MCF 10A (cell line): ENCODE measurements around the gene FAM217B. TPM values are rescaled to one million over a fixed set of nuclear protein-coding genes. Genes with fewer than 3 reads are reported as not detected.

Experiments
- BruUV-seq: library from RNA; stranded (reverse); fragments of 400-500 nt; replicated peaks from 2 replicates; lab custom pipeline; 2021; lab: Mats Ljungman, UMichigan
- CTCF ChIA-PET: fragments of 300-600 bp; sonication (Branson Sonifier 250); formaldehyde crosslinking; extraction: SDS; loops from one replicate; lab custom pipeline; 2021; ENCODE audit warnings: antibody characterized with exemption, inconsistent platforms; lab: Yijun Ruan, JAX
- POLR2A ChIA-PET: fragments of 300-600, 350-650 bp; sonication (Branson Sonifier 250); formaldehyde crosslinking; extraction: SDS; loops from one replicate; lab custom pipeline; 2020; ENCODE audit warnings: antibody characterized with exemption, inconsistent platforms; lab: Yijun Ruan, JAX
- DNase-seq: peaks from one replicate; pipeline ENCODE4 v3.0.0-alpha.2; 2018; ENCODE audit not compliant: unreplicated experiment
- H3K27ac Mint-ChIP-seq: one replicate; pipeline ENCODE4 v1.8.0; 2022; ENCODE audit warnings: mild to moderate bottlenecking, low read depth, mixed read lengths; ENCODE audit not compliant: unreplicated experiment
- H3K27me3 Mint-ChIP-seq: one replicate; pipeline ENCODE4 v1.8.0; 2022; ENCODE audit warnings: mixed read lengths; ENCODE audit not compliant: insufficient read depth, unreplicated experiment
- H3K36me3 Mint-ChIP-seq: one replicate; pipeline ENCODE4 v1.8.0; 2022; ENCODE audit warnings: mild to moderate bottlenecking, moderate library complexity, mixed read lengths; ENCODE audit not compliant: insufficient read depth, unreplicated experiment
- H3K4me1 Mint-ChIP-seq: one replicate; pipeline ENCODE4 v1.8.0; 2022; ENCODE audit warnings: mixed read lengths; ENCODE audit not compliant: insufficient read depth, unreplicated experiment
- H3K4me3 Mint-ChIP-seq: one replicate; pipeline ENCODE4 v1.8.0; 2022; ENCODE audit warnings: mild to moderate bottlenecking, moderate library complexity, mixed read lengths; ENCODE audit not compliant: unreplicated experiment
- H3K9me3 Mint-ChIP-seq: one replicate; pipeline ENCODE4 v1.8.0; 2022; ENCODE audit warnings: mixed read lengths; ENCODE audit not compliant: unreplicated experiment
- CTCF ChIP-seq: fragments of 200-600 bp; IDR thresholded peaks from one replicate; pipeline ENCODE4 v1.8.0; 2022; ENCODE audit warnings: antibody characterized with exemption, mild to moderate bottlenecking; ENCODE audit not compliant: unreplicated experiment
- intact Hi-C: fragments of 100-400 bp; cut with micrococcal nuclease; formaldehyde crosslinking; loops from 2 replicates; pipeline ENCODE4 v1.14.1; 2022
- total RNA-seq: library from RNA; stranded (reverse); gene quantifications from 2 replicates; pipeline ENCODE4 v1.2.3, GENCODE V29; 2022

The FAM217B gene
- total RNA-seq, 1 experiment from 2014 or later = 5.6 TPM

- H3K9me3 Mint-ChIP-seq = no peaks in the 10 kb centered on the region
- no peak for TF ChIP-seq CTCF
- H3K4me3 Mint-ChIP-seq = no peak overlapping the region
- no peak overlapping the region for H3K27ac Mint-ChIP-seq
- H3K27me3 Mint-ChIP-seq = no peaks in the 10 kb centered on the region
- CTCF ChIA-PET = interaction anchor here (0.6 to 22.6 kb wide), 7 partner anchors 9 to 314 kb away, joined by 3 to 360 read pairs (median 6); no protein-coding TSS in a partner anchor
- intact Hi-C loops = loop anchor here (5.0 kb wide), 3 partner anchors 192 to 317 kb away; no protein-coding TSS in a partner anchor
- BruUV-seq = no TSS peak
- POLR2A ChIA-PET = interaction anchor here (1.8 kb wide), 1 partner anchor 9 kb away, joined by 6 read pairs; no protein-coding TSS in a partner anchor
- peaks cover 11% of the 10 kb centered on the region for H3K4me1 Mint-ChIP-seq
- H3K36me3 Mint-ChIP-seq = peaks cover 29% of the 10 kb centered on the region
- DNase-seq = no peak
Measured at GRCh38 chr20:59945175-59945574, 5.0 kb downstream of the FAM217B start.

- Mint-ChIP-seq H3K4me1 (peaks cover 11% of the 10 kb centered on the region), H3K9me3 (no peaks in the 10 kb centered on the region), H3K27ac (peak overlapping the region; percentile 16), H3K36me3 (peaks cover 29% of the 10 kb centered on the region), H3K4me3 (no peak overlapping the region), H3K27me3 (no peaks in the 10 kb centered on the region)
- POLR2A ChIA-PET = interaction anchor here (1.8 kb wide), 1 partner anchor 9 kb away, joined by 6 read pairs; no protein-coding TSS in a partner anchor
- CTCF ChIA-PET = interaction anchor here (0.6 to 22.6 kb wide), 8 partner anchors 8 to 313 kb away, joined by 3 to 360 read pairs (median 4); no protein-coding TSS in a partner anchor
- intact Hi-C loops = loop anchor here (5.0 kb wide), 3 partner anchors 192 to 317 kb away; no protein-coding TSS in a partner anchor
- TF ChIP-seq CTCF = no peak
- no TSS peak for BruUV-seq
- DNase-seq = no peak
Measured at GRCh38 chr20:59945731-59946130, 5.5 kb downstream of the FAM217B start.

- no peak for TF ChIP-seq CTCF
- Mint-ChIP-seq H3K27ac (no peak overlapping the region), H3K27me3 (no peaks in the 10 kb centered on the region), H3K4me3 (no peak overlapping the region), H3K4me1 (no peaks in the 10 kb centered on the region), H3K36me3 (peaks cover 22% of the 10 kb centered on the region), H3K9me3 (no peaks in the 10 kb centered on the region)
- CTCF ChIA-PET = interaction anchor here (0.6 to 22.6 kb wide), 7 partner anchors 7 to 1970 kb away, joined by 3 to 360 read pairs (median 7); partner anchors contain the start of genes FAM217B and PPP1R3D
- POLR2A ChIA-PET = interaction anchor here (3.2 kb wide), 1 partner anchor 25 kb away, joined by 10 read pairs; no protein-coding TSS in a partner anchor
- intact Hi-C loops = loop anchor here (5.0 kb wide), 3 partner anchors 190 to 315 kb away; no protein-coding TSS in a partner anchor
- no TSS peak for BruUV-seq
- no peak for DNase-seq
Measured at GRCh38 chr20:59947376-59947775, 7.2 kb downstream of the FAM217B start.

- no peaks in the 10 kb centered on the region for H3K4me1 Mint-ChIP-seq
- no peak for DNase-seq
- intact Hi-C loops = loop anchor here (5.0 kb wide), 3 partner anchors 189 to 314 kb away; no protein-coding TSS in a partner anchor
- no peaks in the 10 kb centered on the region for H3K27me3 Mint-ChIP-seq
- BruUV-seq = no TSS peak
- ChIA-PET CTCF (interaction anchor here (0.6 to 22.6 kb wide), 18 partner anchors 8 to 1969 kb away, joined by 3 to 360 read pairs (median 4); partner anchors contain the start of genes FAM217B and PPP1R3D), POLR2A (interaction anchor here (1.0 to 7.0 kb wide), 3 partner anchors 7 to 24 kb away, joined by 3 to 45 read pairs (median 10); partner anchors contain the start of genes FAM217B and PPP1R3D)
- H3K4me3 Mint-ChIP-seq = no peak overlapping the region
- no peak for TF ChIP-seq CTCF
- H3K36me3 Mint-ChIP-seq = peaks cover 16% of the 10 kb centered on the region
- no peaks in the 10 kb centered on the region for H3K9me3 Mint-ChIP-seq
- no peak overlapping the region for H3K27ac Mint-ChIP-seq
Measured at GRCh38 chr20:59948212-59948611, 8.0 kb downstream of the FAM217B start.
